PC-9 (cell line): Measurements from ENCODE around the gene CACNB1. TPM values are rescaled to one million over a fixed set of nuclear protein-coding genes. Genes with fewer than 3 reads are reported as not detected.

Experiments used
- BruUV-seq: library from RNA; stranded (reverse); fragments of 400-500 nt; replicated peaks from 2 replicates; lab custom pipeline; 2021; lab: Mats Ljungman, UMichigan
- CTCF ChIA-PET: fragments of 300-600 bp; sonication (Branson Sonifier 250); formaldehyde crosslinking; loops from one replicate; lab custom pipeline; 2022; ENCODE audit warnings: antibody characterized with exemption; lab: Charles Lee
- POLR2A ChIA-PET: fragments of 300-600 bp; sonication (Branson Sonifier 250); formaldehyde crosslinking; loops from one replicate; lab custom pipeline; 2022; ENCODE audit warnings: antibody characterized with exemption; ENCODE audit not compliant: unreplicated experiment; lab: Charles Lee
- DNase-seq, 2 experiments: peaks; one replicate each; pipeline versions ENCODE4 v3.0.0 to v3.0.0-alpha.2; 2015 to 2022; ENCODE audit warnings: mixed read lengths in 1 of 2
- H2AFZ ChIP-seq: fragments of 200-600 bp; sonication (generic); 2 replicates; pipeline ENCODE4 v1.8.1; 2017; ENCODE audit warnings: antibody characterized with exemption
- H3F3A ChIP-seq: fragments of 200-600 bp; sonication (generic); 2 replicates; pipeline ENCODE4 v1.8.1; 2017; ENCODE audit warnings: antibody characterized with exemption, mild to moderate bottlenecking, low read depth; ENCODE audit not compliant: insufficient read depth
- H3K27ac ChIP-seq: fragments of 200-600 bp; sonication (generic); 2 replicates; pipeline ENCODE4 v1.6.1; 2016; ENCODE audit warnings: mixed run types
- H3K27me3 ChIP-seq: fragments of 200-600 bp; sonication (generic); 2 replicates; pipeline ENCODE4 v1.6.1; 2016; ENCODE audit warnings: low read depth, mixed run types; ENCODE audit not compliant: insufficient read depth
- H3K36me3 ChIP-seq: fragments of 200-600 bp; sonication (generic); 2 replicates; pipeline ENCODE4 v1.6.1; 2016; ENCODE audit warnings: low read depth, mixed run types
- H3K4me1 ChIP-seq: fragments of 200-600 bp; sonication (generic); replicated peaks from 2 replicates; pipeline ENCODE4 v1.6.1; 2016; ENCODE audit warnings: mixed run types; ENCODE audit not compliant: insufficient read depth
- H3K4me2 ChIP-seq: fragments of 200-600 bp; sonication (generic); 2 replicates; pipeline ENCODE4 v1.6.1; 2017; ENCODE audit warnings: mixed run types
- H3K4me3 ChIP-seq: fragments of 200-600 bp; sonication (generic); 2 replicates; pipeline ENCODE4 v1.6.1; 2016; ENCODE audit warnings: mixed run types
- H3K79me2 ChIP-seq: fragments of 200-600 bp; sonication (generic); 2 replicates; pipeline ENCODE4 v1.6.1; 2017; ENCODE audit warnings: low read depth, mixed run types
- H3K9me2 ChIP-seq: fragments of 200-600 bp; sonication (generic); 2 replicates; pipeline ENCODE4 v1.8.1; 2017; ENCODE audit warnings: mild to moderate bottlenecking; ENCODE audit not compliant: insufficient read depth
- H3K9me3 ChIP-seq: fragments of 200-600 bp; sonication (generic); 2 replicates; pipeline ENCODE4 v1.8.1; 2016; ENCODE audit warnings: low read depth; ENCODE audit not compliant: insufficient read depth
- H4K20me1 ChIP-seq: fragments of 200-600 bp; sonication (generic); 2 replicates; pipeline ENCODE4 v1.8.1; 2017; ENCODE audit not compliant: insufficient read depth
- CTCF ChIP-seq: fragments of 200-600 bp; sonication (generic); conservative IDR thresholded peaks from 2 replicates; pipeline ENCODE4 v1.6.1; 2017; ENCODE audit warnings: mixed run types, antibody characterized with exemption, mild to moderate bottlenecking, moderate library complexity
- EZH2 ChIP-seq: fragments of 200-600 bp; sonication (generic); IDR thresholded peaks from 2 replicates; pipeline ENCODE4 v1.8.0; 2017; ENCODE audit warnings: antibody characterized with exemption, low read depth
- intact Hi-C: fragments of 100-400 bp; cut with micrococcal nuclease; formaldehyde crosslinking; loops from one replicate; pipeline ENCODE4 v1.10.0; 2022; ENCODE audit not compliant: unreplicated experiment
- total RNA-seq: library from RNA; stranded (reverse); gene quantifications from 2 replicates; pipeline ENCODE4 v1.2.3, GENCODE V29; 2021

Gene CACNB1
- total RNA-seq, 1 experiment from 2014 or later: 21.4 TPM

- H3K9me2 ChIP-seq: no peaks in the 10 kb centered on the region
- POLR2A ChIA-PET: interaction anchor here (0.6 kb wide), 1 partner anchor 404 kb away, joined by 3 read pairs; no protein-coding TSS in a partner anchor
- TF ChIP-seq CTCF: no peak
- no peak for TF ChIP-seq EZH2
- no peaks in the 10 kb centered on the region for H3K79me2 ChIP-seq
- intact Hi-C loops: no loop called here
- no peaks in the 10 kb centered on the region for H3K9me3 ChIP-seq
- no peak for DNase-seq
- H3K27me3 ChIP-seq: no peaks in the 10 kb centered on the region
- H4K20me1 ChIP-seq: no peaks in the 10 kb centered on the region
- BruUV-seq: no TSS peak
- CTCF ChIA-PET: interaction anchor here (1.1 kb wide), 1 partner anchor 164 kb away, joined by 4 read pairs; no protein-coding TSS in a partner anchor
- peaks cover 8% of the 10 kb centered on the region for H3K4me1 ChIP-seq
- no peaks in the 10 kb centered on the region for H3K36me3 ChIP-seq
- H3K4me3 ChIP-seq: no peak overlapping the region
- no peak overlapping the region for H3K4me2 ChIP-seq
- H2AFZ ChIP-seq: no peak overlapping the region
- no peaks in the 10 kb centered on the region for H3F3A ChIP-seq
- H3K27ac ChIP-seq: no peak overlapping the region
These were observed 50.0 kb downstream of the CACNB1 start for GRCh38 chr17:39147221-39148185.

- H3F3A ChIP-seq: 0 out of 2 replicates have a peak, but pooled peaks cover under 1% of the 10 kb centered on the region
- DNase-seq: no peak
- no peak overlapping the region for H3K4me2 ChIP-seq
- H3K4me3 ChIP-seq: no peak overlapping the region
- no peaks in the 10 kb centered on the region for H4K20me1 ChIP-seq
- H3K9me2 ChIP-seq: no peaks in the 10 kb centered on the region
- TF ChIP-seq EZH2 (no peak), CTCF (no peak)
- no peaks in the 10 kb centered on the region for H3K4me1 ChIP-seq
- H3K9me3 ChIP-seq: no peaks in the 10 kb centered on the region
- ChIA-PET CTCF (no interaction called here), POLR2A (no interaction called here)
- H3K36me3 ChIP-seq: no peaks in the 10 kb centered on the region
- H2AFZ ChIP-seq: no peak overlapping the region
- H3K27me3 ChIP-seq: no peaks in the 10 kb centered on the region
- intact Hi-C loops: no loop called here
- H3K79me2 ChIP-seq: no peaks in the 10 kb centered on the region
- no TSS peak for BruUV-seq
- H3K27ac ChIP-seq: no peak overlapping the region
These were observed 51.2 kb downstream of the CACNB1 start for GRCh38 chr17:39146273-39146672.

GRCh38 chr17:39145143-39145542 lies 52.3 kb downstream of the CACNB1 start:
- Histone ChIP-seq H3K79me2 (no peaks in the 10 kb centered on the region), H3K27me3 (no peaks in the 10 kb centered on the region), H3K9me3 (no peaks in the 10 kb centered on the region), H2AFZ (no peak overlapping the region), H3K36me3 (no peaks in the 10 kb centered on the region), H3K4me3 (no peak overlapping the region), H3K4me1 (no peaks in the 10 kb centered on the region), H3F3A (0 out of 2 replicates have a peak, but pooled peaks cover 9% of the 10 kb centered on the region), H4K20me1 (no peaks in the 10 kb centered on the region), H3K9me2 (no peaks in the 10 kb centered on the region), H3K27ac (no peak overlapping the region), H3K4me2 (no peak overlapping the region)
- no TSS peak for BruUV-seq
- TF ChIP-seq EZH2 (no peak), CTCF (no peak)
- intact Hi-C loops: no loop called here
- ChIA-PET POLR2A (interaction anchor here (0.6 kb wide), 1 partner anchor 74 kb away, joined by 4 read pairs; no protein-coding TSS in a partner anchor), CTCF (interaction anchor here (1.1 kb wide), 1 partner anchor 8 kb away, joined by 5 read pairs; no protein-coding TSS in a partner anchor)
- no peak for DNase-seq
